Measurements from ENCODE around the gene ARL2.
A peak's percentile ranks its signal among the peaks of the same experiment; 100 is the strongest.

The ARL2 gene

GRCh38 chr11:65027213-65028067 lies 13.5 kb downstream of the ARL2 start, which contains the start of gene SNX15 (continued):
- TF ChIP-seq ZNF169 (tag by site-specific recombination; IDR thresholded peaks at IDR 0.05) (no peak), ZNF214 (tag by site-specific recombination; IDR thresholded peaks at IDR 0.05; ENCODE audit: borderline replicate concordance) (no peak), ZNF133 (tag by site-specific recombination; IDR thresholded peaks at IDR 0.05) (no peak), HOXC10 (CRISPR knock-in tag; IDR thresholded peaks at IDR 0.05) (no peak), ZNF792 (tag by site-specific recombination; IDR thresholded peaks at IDR 0.05) (no peak), ZNF292 (tag by site-specific recombination; IDR thresholded peaks at IDR 0.05; ENCODE audit: borderline replicate concordance, low read depth) (no peak), ZNF580 (tag by site-specific recombination; IDR thresholded peaks at IDR 0.05) (no peak), ZNF394 (tag by site-specific recombination; IDR thresholded peaks at IDR 0.05; ENCODE audit: borderline replicate concordance) (no peak), ZBTB44 (tag by site-specific recombination; IDR thresholded peaks at IDR 0.05) (peak; percentile 73; the same call in 1 of the 2 replicates), ZNF426 (tag by site-specific recombination; IDR thresholded peaks at IDR 0.05) (no peak), ZNF366 (tag by site-specific recombination; conservative IDR thresholded peaks at IDR 0.05) (no peak; the same call in 1 of the 2 replicates), ZNF639 (tag by site-specific recombination; IDR thresholded peaks at IDR 0.05) (no peak), TSHZ1 (tag by site-specific recombination; IDR thresholded peaks at IDR 0.05; ENCODE audit: borderline replicate concordance) (no peak), KLF17 (tag by site-specific recombination; IDR thresholded peaks at IDR 0.05) (peak; percentile 77; the same call in 1 of the 2 replicates), ZNF155 (tag by site-specific recombination; IDR thresholded peaks at IDR 0.05) (no peak), ZNF791 (tag by site-specific recombination; IDR thresholded peaks at IDR 0.05) (no peak), MZF1 (tag by site-specific recombination; IDR thresholded peaks at IDR 0.05; ENCODE audit: borderline replicate concordance) (no peak), PATZ1 (tag by site-specific recombination; IDR thresholded peaks at IDR 0.05) (peak; percentile 69), ZNF658 (tag by site-specific recombination; IDR thresholded peaks at IDR 0.05) (no peak), ZNF416 (tag by site-specific recombination; IDR thresholded peaks at IDR 0.05) (no peak), SP3 (tag by site-specific recombination; IDR thresholded peaks at IDR 0.05) (peak; percentile 84), ZEB2 (tag by site-specific recombination; IDR thresholded peaks at IDR 0.05) (peak; percentile 97), SP7 (tag by site-specific recombination; IDR thresholded peaks at IDR 0.05) (peak; percentile 83), ZNF112 (tag by site-specific recombination; IDR thresholded peaks at IDR 0.05) (no peak), ZNF362 (tag by site-specific recombination; IDR thresholded peaks at IDR 0.05) (0 out of 2 replicates have a peak, but pooled peaks have one; percentile 24), ZFHX2 (tag by site-specific recombination; conservative IDR thresholded peaks at IDR 0.05) (peak; percentile 47)
